Retinal pigment epithelial cell (primary cell): ENCODE results near the gene AMPD3.

Source experiments
- DNase-seq: peaks from one replicate; pipeline ENCODE4 v3.0.0-alpha.2; 2010; ENCODE audit warnings: low read depth
- H3K4me3 ChIP-seq: 2 replicates; pipeline ENCODE4 v1.5.1; 2011; ENCODE audit warnings: mild to moderate bottlenecking, low read length, control low read depth, moderate library complexity
- CTCF ChIP-seq: conservative IDR thresholded peaks from 2 replicates; pipeline ENCODE4 v1.5.1; 2011; ENCODE audit warnings: low read depth, low read length, control low read depth, inconsistent platforms

The AMPD3 gene

DNA sequence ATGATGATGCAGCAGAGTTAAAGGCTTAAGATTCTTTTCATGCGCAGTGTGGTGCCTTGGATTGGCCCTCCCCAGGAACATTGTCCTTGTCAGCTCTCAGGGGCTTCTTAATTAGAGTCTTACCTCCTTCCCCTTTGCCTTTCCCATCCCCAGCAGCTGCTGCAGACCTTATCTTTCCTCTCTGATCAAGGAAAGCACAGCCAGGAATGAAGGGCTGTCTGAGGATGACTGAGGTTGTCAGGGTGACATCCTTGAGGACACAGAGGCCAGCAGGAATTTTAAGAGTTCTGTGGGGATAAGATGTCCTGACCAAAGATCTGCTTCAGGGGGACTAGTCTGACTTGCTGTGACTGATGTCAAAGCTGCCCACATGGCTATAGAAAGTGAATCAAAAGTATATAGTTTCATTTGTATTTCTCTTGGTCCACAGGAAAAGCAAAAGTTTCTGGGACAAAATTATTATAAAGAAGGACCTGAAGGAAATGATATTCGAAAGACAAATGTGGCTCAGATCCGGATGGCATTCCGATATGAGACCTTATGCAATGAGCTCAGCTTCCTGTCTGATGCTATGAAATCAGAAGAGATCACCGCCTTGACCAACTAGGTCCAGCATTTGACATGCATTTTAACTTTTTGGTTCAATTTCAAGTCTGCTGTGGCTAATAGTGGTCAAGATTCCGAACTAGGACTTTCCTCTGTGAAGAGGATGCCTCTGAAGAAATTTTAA lies 50.4 kb downstream of the AMPD3 start:
- TF ChIP-seq CTCF = no peak
- no peak overlapping the region for H3K4me3 ChIP-seq
- no peak for DNase-seq

DNA sequence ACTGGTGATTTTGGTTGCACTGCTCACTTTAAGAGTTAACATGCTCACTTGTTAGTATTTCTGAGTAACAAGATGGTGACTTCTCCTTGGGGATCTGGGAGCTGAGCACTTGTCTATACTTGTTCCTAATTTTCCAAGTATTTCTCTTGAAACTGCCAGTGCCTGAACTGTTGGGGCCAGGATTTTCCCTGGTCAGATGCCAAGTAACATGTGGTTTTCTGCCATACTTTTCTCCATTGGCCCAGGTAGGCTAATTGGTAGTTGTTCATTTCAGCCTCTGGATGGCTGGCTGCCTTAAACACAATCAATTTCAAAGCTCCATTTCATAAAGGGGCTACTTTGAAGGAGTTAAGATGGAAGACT lies 50.9 kb downstream of the AMPD3 start:
- no peak overlapping the region for H3K4me3 ChIP-seq
- no peak for DNase-seq
- TF ChIP-seq CTCF = no peak

DNA sequence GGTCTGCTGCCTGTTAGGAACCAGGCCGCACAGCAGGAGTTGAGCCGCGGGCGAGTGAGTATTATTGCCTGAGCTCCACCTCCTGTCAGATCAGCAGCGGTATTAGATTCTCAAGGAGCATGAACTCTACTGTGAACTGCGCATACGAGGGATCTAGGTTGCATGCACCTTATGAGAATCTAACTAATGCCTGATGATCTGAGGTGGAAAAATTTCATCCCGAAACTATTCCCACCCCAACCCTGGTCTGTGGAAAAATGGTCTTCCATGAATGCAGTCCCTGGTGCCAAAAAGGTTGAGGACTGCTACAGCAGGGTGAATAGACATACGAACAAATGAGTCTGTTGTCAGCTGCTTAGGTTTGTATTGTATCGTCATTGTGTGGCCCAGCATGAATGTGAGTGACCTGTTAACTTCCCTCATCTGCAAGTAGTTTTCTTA lies 56.1 kb downstream of the AMPD3 start:
- no peak for DNase-seq
- no peak overlapping the region for H3K4me3 ChIP-seq
- TF ChIP-seq CTCF = no peak

DNA sequence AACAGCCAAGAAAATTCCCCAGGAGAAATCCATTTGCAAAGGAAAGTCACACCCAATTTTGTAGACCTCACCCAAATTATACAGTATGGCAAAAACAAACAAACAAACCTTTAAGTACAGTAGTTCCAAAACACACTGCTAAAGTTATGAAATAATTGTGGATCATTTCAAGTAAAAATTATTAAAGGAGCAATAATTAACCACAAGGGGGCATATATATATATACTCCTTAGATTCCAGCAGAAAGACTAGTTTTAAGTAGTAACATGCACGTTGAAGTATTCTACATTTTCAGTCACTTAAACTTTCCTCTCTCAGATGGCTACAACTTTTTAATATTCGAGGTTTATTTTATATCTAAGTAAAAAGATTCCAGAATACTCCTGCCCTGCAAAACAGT lies 59.1 kb downstream of the AMPD3 start:
- H3K4me3 ChIP-seq = no peak overlapping the region
- TF ChIP-seq CTCF = no peak
- no peak for DNase-seq

DNA sequence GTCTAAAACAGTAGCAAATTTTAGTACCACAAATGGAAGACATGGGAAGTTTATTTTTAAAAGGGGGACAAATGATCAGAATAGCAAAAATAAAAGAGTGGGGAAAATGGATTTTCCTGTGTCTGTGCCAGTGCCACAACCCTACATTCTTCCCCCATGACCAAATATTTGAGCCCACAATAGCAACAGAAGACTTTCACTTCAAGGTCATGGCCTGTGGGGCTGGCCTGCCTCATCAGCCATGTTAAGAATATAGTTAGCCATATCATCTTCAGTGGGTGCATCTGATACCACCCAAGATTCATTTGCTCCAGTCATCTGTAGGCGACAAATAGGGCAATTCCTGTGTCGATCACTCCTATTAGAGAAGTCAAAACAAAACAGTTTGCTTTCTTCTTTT lies 59.6 kb downstream of the AMPD3 start:
- TF ChIP-seq CTCF = no peak
- no peak overlapping the region for H3K4me3 ChIP-seq
- DNase-seq = no peak

DNA sequence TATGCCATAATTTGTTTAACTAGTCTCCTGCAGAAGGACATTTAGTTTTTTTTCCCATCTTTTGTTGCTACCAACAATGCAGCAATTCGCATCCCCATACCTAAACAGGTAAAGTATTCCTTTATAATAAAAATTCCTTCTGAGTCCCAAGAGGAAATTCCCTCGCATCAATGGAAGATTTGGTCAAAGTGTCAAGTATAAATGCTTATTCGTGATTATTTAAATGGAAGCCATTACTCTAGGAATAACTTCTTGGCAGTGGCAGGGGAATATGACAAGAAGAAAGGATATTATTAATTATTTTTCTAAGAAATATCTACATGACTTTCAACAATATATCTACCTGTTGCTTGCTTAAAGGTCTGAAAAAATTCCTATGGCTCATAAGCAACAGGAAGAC lies 60.4 kb downstream of the AMPD3 start:
- TF ChIP-seq CTCF = no peak
- DNase-seq = no peak

GRCh38 chr11:10518123-10518522 lies 63.1 kb downstream of the AMPD3 start:
- no peak for TF ChIP-seq CTCF
- no peak for DNase-seq
- no peak overlapping the region for H3K4me3 ChIP-seq

More for the DNA sequence above, 60.4 kb downstream of the AMPD3 start:
- no peak overlapping the region for H3K4me3 ChIP-seq
